Left lung (tissue), 10 donors: ENCODE data around the gene ZDHHC6. TPM values are rescaled to one million over a fixed set of nuclear protein-coding genes. Genes with fewer than 3 reads are reported as not detected.

Experiments used
- ATAC-seq: fragments of 200-7000 bp; cut with Tn5 transposase; one replicate; pipeline ENCODE4 v1.9.1; 2020; ENCODE audit warnings: moderate library complexity
- DNase-seq, 4 donors: peaks; one replicate each; pipeline ENCODE4 v3.0.0-alpha.2; 2013 to 2020
- H3K27ac ChIP-seq, 2 donors: fragments of 200-600 bp; sonication (generic) in 1 of 2; one replicate each; pipeline versions ENCODE4 v1.5.0 to v1.8.0; 2020 to 2021
- H3K27me3 ChIP-seq, 2 donors: fragments of 200-600 bp; sonication (generic) in 1 of 2; one replicate each; pipeline versions ENCODE4 v1.5.0 to v1.8.0; 2020 to 2021
- H3K36me3 ChIP-seq, 2 donors: fragments of 200-600 bp; sonication (generic) in 1 of 2; one replicate each; pipeline versions ENCODE4 v1.5.0 to v1.8.0; 2020 to 2021
- H3K4me1 ChIP-seq, 2 donors: fragments of 200-600 bp; one replicate each; pipeline ENCODE4 v1.8.0; 2021
- H3K4me3 ChIP-seq, 2 donors: fragments of 200-600 bp; sonication (generic) in 1 of 2; one replicate each; pipeline versions ENCODE4 v1.5.0 to v1.8.0; 2020 to 2021; ENCODE audit warnings: mild to moderate bottlenecking in 1 of 2
- H3K9me3 ChIP-seq, 2 donors: fragments of 200-600 bp; sonication (generic) in 1 of 2; one replicate each; pipeline versions ENCODE4 v1.5.0 to v1.8.0; 2020 to 2021
- intact Hi-C, 2 donors: fragments of 100-400 bp; cut with DNase I; formaldehyde crosslinking; loops; one replicate each; pipeline versions ENCODE4 v1.11.2 to v1.14.2; 2022
- polyA plus RNA-seq, 6 donors: library from polyadenylated mRNA; unstranded; fragments of 120-200 nt; gene quantifications; one replicate each; pipeline ENCODE4 v1.2.1, GENCODE V29; 2013; ENCODE audit not compliant: insufficient read length in 6 of 6
- total RNA-seq, 2 donors: library from RNA; stranded (reverse); fragmentation: NEBNext Ultra II Directional; extraction: Animal tissue kit (Norgen Biotek cat#: 25700); gene quantifications; one replicate each; pipeline ENCODE4 v1.2.1, GENCODE V29; 2021
- TF ChIP-seq, protein P1 (sequence below), 2 donors: fragments of 200-600 bp; sonication (generic) in 1 of 2; IDR thresholded peaks; one replicate each; pipeline versions ENCODE4 v1.5.0 to v1.8.0; 2021; ENCODE audit warnings: antibody characterized with exemption in 2 of 2
- donor health status: DM: no; HTN: yes; CAD: no.
- donor health status: DM: no; HTN: no; CAD: no.

ZDHHC6 gene
- total and polyA plus RNA-seq, 8 donors, result 36.0 to 72.1 (median 61.4) TPM

DNA sequence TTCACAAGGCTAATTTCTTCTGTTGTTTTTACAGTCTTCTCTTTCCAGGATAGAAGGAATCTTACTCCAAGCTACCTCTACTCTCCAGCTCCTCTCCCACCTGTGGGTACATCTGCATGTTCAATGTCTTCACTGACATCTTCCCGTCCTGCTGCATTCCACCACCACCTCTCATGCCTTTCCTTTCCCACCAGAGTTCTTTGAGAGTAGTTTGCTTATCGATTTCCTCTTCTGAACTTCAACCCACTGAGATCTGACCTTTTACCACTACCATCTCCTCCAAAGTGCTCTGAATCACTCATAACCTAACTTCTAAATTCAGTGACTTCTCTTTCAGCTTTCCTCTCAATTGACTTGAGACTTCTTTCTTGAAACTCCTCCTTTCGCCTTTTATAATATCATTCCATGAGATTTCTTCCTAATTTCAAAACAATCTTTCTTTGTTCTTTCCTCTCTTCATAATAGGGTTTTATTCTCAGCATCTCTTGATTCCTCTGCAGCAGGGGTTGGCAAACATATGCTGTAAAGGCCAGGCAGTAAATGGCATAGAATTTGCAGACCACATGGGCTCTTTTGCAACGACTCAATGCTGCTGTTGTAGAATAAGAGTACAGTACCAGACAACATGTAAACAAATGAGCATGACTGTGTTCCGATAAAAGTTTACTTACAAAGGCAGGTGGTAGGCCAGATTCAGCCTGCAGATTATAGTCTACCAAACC, 50.7 kb downstream of the ZDHHC6 start:
- peaks cover 0 to 22% of the 10 kb centered on the region in 2 donors for H3K4me1 ChIP-seq
- ATAC-seq (no peak), DNase-seq (no peak)
- TF ChIP-seq, protein P1, sequence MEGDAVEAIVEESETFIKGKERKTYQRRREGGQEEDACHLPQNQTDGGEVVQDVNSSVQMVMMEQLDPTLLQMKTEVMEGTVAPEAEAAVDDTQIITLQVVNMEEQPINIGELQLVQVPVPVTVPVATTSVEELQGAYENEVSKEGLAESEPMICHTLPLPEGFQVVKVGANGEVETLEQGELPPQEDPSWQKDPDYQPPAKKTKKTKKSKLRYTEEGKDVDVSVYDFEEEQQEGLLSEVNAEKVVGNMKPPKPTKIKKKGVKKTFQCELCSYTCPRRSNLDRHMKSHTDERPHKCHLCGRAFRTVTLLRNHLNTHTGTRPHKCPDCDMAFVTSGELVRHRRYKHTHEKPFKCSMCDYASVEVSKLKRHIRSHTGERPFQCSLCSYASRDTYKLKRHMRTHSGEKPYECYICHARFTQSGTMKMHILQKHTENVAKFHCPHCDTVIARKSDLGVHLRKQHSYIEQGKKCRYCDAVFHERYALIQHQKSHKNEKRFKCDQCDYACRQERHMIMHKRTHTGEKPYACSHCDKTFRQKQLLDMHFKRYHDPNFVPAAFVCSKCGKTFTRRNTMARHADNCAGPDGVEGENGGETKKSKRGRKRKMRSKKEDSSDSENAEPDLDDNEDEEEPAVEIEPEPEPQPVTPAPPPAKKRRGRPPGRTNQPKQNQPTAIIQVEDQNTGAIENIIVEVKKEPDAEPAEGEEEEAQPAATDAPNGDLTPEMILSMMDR (IDR thresholded peaks at IDR 0.05), result no peak
- H3K36me3 ChIP-seq, result peaks cover 0 to 57% of the 10 kb centered on the region in 2 donors
- intact Hi-C loops, result no loop called here
- H3K27ac ChIP-seq, result no peak overlapping the region
- H3K9me3 ChIP-seq, result no peaks in the 10 kb centered on the region
- no peak overlapping the region for H3K4me3 ChIP-seq
- no peaks in the 10 kb centered on the region for H3K27me3 ChIP-seq

DNA sequence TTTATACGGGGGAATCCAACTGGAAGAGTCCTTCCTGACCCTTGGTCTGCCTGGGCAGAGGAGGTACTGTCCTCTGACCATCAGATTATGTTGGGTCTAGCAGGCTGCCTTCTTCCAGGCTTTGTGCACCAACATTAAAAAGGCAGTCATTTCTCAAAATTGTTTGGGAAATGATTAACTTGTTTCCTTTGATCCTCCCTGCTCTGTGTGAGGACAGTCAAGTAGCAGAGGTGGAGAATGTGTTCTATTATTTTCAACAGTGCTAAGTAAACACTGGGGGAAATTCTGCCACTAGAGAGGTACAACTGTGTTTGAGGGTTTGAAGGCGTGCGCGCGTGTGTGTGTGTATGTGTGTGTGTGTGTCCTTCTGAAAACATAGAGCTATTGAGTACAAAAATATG, 52.2 kb downstream of the ZDHHC6 start:
- TF ChIP-seq, protein P1 (IDR thresholded peaks at IDR 0.05), result no peak
- H3K9me3 ChIP-seq, result no peaks in the 10 kb centered on the region
- no peaks in the 10 kb centered on the region for H3K27me3 ChIP-seq
- H3K36me3 ChIP-seq, result peaks cover 0 to 42% of the 10 kb centered on the region in 2 donors
- ATAC-seq, result peak; percentile 84
- H3K27ac ChIP-seq, result peak overlapping the region; percentile 53 to 69
- no peak overlapping the region for H3K4me3 ChIP-seq
- intact Hi-C loops, result no loop called here
- H3K4me1 ChIP-seq, result peaks cover 0 to 37% of the 10 kb centered on the region in 2 donors
- peak in 3 of 4 donors; percentile 56 to 73 (median 71) for DNase-seq

DNA sequence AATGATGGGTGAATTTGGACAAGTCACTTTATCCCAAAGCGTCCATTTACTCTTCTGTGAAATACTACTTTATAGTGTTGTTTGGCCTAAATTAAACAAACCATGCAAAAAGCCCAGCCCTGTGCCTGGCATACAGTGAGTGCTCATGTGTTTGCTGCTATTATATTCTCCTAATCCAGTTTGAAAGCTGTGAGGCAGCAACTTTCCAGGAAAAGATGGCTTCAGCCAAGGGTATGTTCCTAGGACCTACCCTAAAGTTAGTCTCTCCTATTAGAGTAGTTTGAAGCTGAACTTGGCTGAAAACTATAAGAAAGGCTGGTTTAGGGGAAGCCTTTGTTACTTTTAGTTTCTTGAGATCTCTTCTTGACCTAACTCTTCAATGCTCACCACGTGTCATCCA, 52.9 kb downstream of the ZDHHC6 start:
- TF ChIP-seq, protein P1 (IDR thresholded peaks at IDR 0.05), result no peak
- H3K4me3 ChIP-seq, result no peak overlapping the region
- peak overlapping the region; percentile 53 to 69 for H3K27ac ChIP-seq
- intact Hi-C loops, result no loop called here
- no peak for ATAC-seq
- peaks cover 0 to 43% of the 10 kb centered on the region in 2 donors for H3K4me1 ChIP-seq
- H3K9me3 ChIP-seq, result no peaks in the 10 kb centered on the region
- no peaks in the 10 kb centered on the region for H3K27me3 ChIP-seq
- peaks cover 0 to 35% of the 10 kb centered on the region in 2 donors for H3K36me3 ChIP-seq
- DNase-seq, result no peak

DNA sequence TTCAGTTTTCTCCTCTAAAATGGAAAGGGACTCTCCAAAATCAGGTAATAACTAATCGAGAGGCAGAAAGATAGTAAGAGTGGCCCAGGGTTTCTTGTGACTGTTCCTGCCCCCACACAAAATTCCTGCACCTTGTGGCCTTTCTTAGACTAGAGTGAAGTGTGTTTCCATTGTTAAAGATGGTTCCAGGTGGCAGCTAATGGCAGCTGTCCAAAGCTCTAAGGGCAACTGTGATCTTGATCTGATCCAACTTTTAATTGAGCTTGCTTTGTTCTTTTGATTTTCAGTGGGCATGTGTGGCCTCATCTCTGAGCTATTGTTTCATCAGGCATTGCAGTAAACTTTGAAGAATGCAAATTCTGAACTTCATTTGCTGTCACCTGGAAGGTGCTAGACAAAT, 53.4 kb downstream of the ZDHHC6 start:
- DNase-seq, result no peak
- no peaks in the 10 kb centered on the region for H3K9me3 ChIP-seq
- TF ChIP-seq, protein P1 (IDR thresholded peaks at IDR 0.05), result no peak
- intact Hi-C loops, result no loop called here
- H3K27ac ChIP-seq, result peak overlapping the region; percentile 53 to 69
- H3K4me1 ChIP-seq, result peaks cover 0 to 48% of the 10 kb centered on the region in 2 donors
- H3K27me3 ChIP-seq, result no peaks in the 10 kb centered on the region
- H3K36me3 ChIP-seq, result peaks cover 0 to 30% of the 10 kb centered on the region in 2 donors
- no peak overlapping the region for H3K4me3 ChIP-seq
- no peak for ATAC-seq

DNA sequence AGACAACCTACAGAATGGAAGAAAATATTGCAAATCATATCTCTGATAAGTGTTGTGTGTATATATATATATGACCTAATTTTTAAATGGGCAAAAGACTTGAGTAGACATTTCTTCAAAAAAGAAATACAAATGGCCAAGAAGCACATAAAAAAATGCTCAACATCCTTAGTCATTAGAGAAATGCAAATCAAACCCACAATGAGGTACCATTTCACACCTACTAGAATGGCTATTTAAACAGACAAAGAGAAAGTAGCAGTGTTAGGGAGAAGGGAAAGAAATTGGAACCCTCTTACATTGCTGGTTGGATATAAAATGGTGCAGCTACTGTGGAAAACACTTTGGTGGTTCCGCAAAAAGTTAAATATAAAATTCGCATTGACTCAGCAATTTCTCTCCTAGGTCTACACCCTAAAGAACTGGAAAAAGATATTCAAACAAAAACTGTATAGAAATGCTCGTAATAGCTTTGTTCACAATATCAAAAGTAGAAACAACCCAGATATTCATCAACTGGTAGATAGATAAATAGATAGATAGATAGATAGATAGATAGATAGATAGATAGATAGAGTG, 56.5 kb downstream of the ZDHHC6 start:
- ATAC-seq (no peak), DNase-seq (no peak)
- Histone ChIP-seq H3K27me3 (no peaks in the 10 kb centered on the region), H3K27ac (peak overlapping the region; percentile 63 to 93), H3K36me3 (peaks cover 0 to 2% of the 10 kb centered on the region in 2 donors), H3K4me3 (no peak overlapping the region), H3K9me3 (no peaks in the 10 kb centered on the region), H3K4me1 (peaks cover 0 to 69% of the 10 kb centered on the region in 2 donors)
- intact Hi-C loops, result no loop called here
- TF ChIP-seq, protein P1 (IDR thresholded peaks at IDR 0.05), result no peak
